HepG2 (cell line): ENCODE data around the gene NSUN5. TPM values are rescaled to one million over a fixed set of nuclear protein-coding genes. Genes with fewer than 3 reads are reported as not detected.

Experiments
- HMGA1 ChIP-seq: sonication (generic); formaldehyde crosslinking; conservative IDR thresholded peaks from 2 replicates; pipeline ENCODE4 v1.4.0; 2020; ENCODE audit warnings: missing genetic modification reagents
- MAFF ChIP-seq: IDR thresholded peaks from 2 replicates; pipeline ENCODE4 v1.6.1; 2011; ENCODE audit warnings: low read depth, low read length, improper control_type of control experiment
- MED8 ChIP-seq: sonication (generic); formaldehyde crosslinking; IDR thresholded peaks from 2 replicates; pipeline ENCODE4 v1.8.1; 2023; ENCODE audit warnings: mild to moderate bottlenecking, missing genetic modification reagents; ENCODE audit not compliant: insufficient replicate concordance
- PHF21A ChIP-seq: sonication (generic); formaldehyde crosslinking; IDR thresholded peaks from 2 replicates; pipeline ENCODE4 v1.5.0; 2020; ENCODE audit warnings: mild to moderate bottlenecking, missing genetic modification reagents
- SKIL ChIP-seq: sonication (generic); formaldehyde crosslinking; IDR thresholded peaks from 2 replicates; pipeline ENCODE4 v1.8.0; 2022; ENCODE audit warnings: missing genetic modification reagents, mild to moderate bottlenecking, moderate library complexity, borderline replicate concordance
- ZBTB1 ChIP-seq: sonication (generic); formaldehyde crosslinking; IDR thresholded peaks from 2 replicates; pipeline ENCODE4 v1.4.0; 2020; ENCODE audit warnings: missing genetic modification reagents, borderline replicate concordance
- ZFP36 ChIP-seq: fragments of 150-350 bp; IDR thresholded peaks from 2 replicates; pipeline ENCODE4 v1.6.1; 2018; ENCODE audit warnings: borderline replicate concordance, low read length, low read depth; ENCODE audit not compliant: partially characterized antibody
- ZFX ChIP-seq: sonication (generic); formaldehyde crosslinking; IDR thresholded peaks from 2 replicates; pipeline ENCODE4 v1.4.0; 2020; ENCODE audit warnings: mild to moderate bottlenecking, low read depth, missing genetic modification reagents, moderate library complexity
- ZNF20 ChIP-seq: sonication (generic); formaldehyde crosslinking; IDR thresholded peaks from 2 replicates; pipeline ENCODE4 v1.4.0; 2020; ENCODE audit warnings: mild to moderate bottlenecking, moderate library complexity, missing genetic modification reagents
- ZNF256 ChIP-seq: sonication (generic); formaldehyde crosslinking; conservative IDR thresholded peaks from 2 replicates; pipeline ENCODE4 v1.4.0; 2020; ENCODE audit warnings: missing genetic modification reagents
- ZXDC ChIP-seq: sonication (generic); formaldehyde crosslinking; IDR thresholded peaks from 2 replicates; pipeline ENCODE4 v1.5.0; 2020; ENCODE audit warnings: mild to moderate bottlenecking, missing genetic modification reagents
- ZZZ3 ChIP-seq: sonication (generic); formaldehyde crosslinking; IDR thresholded peaks from 2 replicates; pipeline ENCODE4 v1.4.0; 2020; ENCODE audit warnings: missing genetic modification reagents, mild to moderate bottlenecking, borderline replicate concordance
- polyA plus RNA-seq, 8 experiments: library from polyadenylated mRNA; depleted of rRNA in 3 of 8; stranded (reverse) in 7 of 8; unstranded in 1 of 8; fragments of >200 nt; fragmentation: Illumina TruSeq in 4 of 8; extraction: Trizol in 4 of 8; gene quantifications; 2 replicates each; pipeline versions ENCODE4 v1.2.1 to v1.2.3, GENCODE V29; 2011 to 2016; ENCODE audit warnings: low read depth in 4 of 8, missing spikeins in 1 of 8, mixed read lengths in 1 of 8; ENCODE audit not compliant: insufficient read depth in 1 of 8
- total RNA-seq, 5 experiments: library from RNA; depleted of rRNA; stranded (reverse); fragments of >200 nt; fragmentation: Illumina TruSeq; extraction: Trizol; gene quantifications; 2 replicates each; pipeline ENCODE4 v1.2.3, GENCODE V29; 2016; ENCODE audit warnings: low read depth in 1 of 5
- TF ChIP-seq, protein P1 (sequence below): IDR thresholded peaks from 2 replicates; pipeline ENCODE4 v1.6.1; 2016; ENCODE audit warnings: missing compliant biosample characterization, missing genetic modification reagents, borderline replicate concordance
- TF ChIP-seq, protein P2 (sequence below): sonication (generic); formaldehyde crosslinking; IDR thresholded peaks from 2 replicates; pipeline ENCODE4 v1.5.1; 2020; ENCODE audit warnings: missing genetic modification reagents, mild to moderate bottlenecking, borderline replicate concordance
- TF ChIP-seq, protein P3 (sequence below): sonication (generic); formaldehyde crosslinking; IDR thresholded peaks from 2 replicates; pipeline ENCODE4 v1.4.0; 2020; ENCODE audit warnings: mild to moderate bottlenecking, missing genetic modification reagents
- TF ChIP-seq, protein P4 (sequence below): sonication (generic); formaldehyde crosslinking; IDR thresholded peaks from 2 replicates; pipeline ENCODE4 v1.4.0; 2020; ENCODE audit warnings: missing genetic modification reagents, borderline replicate concordance
- TF ChIP-seq, protein P5 (sequence below): sonication (generic); formaldehyde crosslinking; IDR thresholded peaks from 2 replicates; pipeline ENCODE4 v1.8.1; 2022; ENCODE audit warnings: mild to moderate bottlenecking, missing genetic modification reagents

NSUN5 gene
- total and polyA plus RNA-seq, 2 of the 13 experiments (the other 11 are each of a cell fraction or from before 2014, with no cell fraction given), result 19.9 to 35.8 TPM

DNA sequence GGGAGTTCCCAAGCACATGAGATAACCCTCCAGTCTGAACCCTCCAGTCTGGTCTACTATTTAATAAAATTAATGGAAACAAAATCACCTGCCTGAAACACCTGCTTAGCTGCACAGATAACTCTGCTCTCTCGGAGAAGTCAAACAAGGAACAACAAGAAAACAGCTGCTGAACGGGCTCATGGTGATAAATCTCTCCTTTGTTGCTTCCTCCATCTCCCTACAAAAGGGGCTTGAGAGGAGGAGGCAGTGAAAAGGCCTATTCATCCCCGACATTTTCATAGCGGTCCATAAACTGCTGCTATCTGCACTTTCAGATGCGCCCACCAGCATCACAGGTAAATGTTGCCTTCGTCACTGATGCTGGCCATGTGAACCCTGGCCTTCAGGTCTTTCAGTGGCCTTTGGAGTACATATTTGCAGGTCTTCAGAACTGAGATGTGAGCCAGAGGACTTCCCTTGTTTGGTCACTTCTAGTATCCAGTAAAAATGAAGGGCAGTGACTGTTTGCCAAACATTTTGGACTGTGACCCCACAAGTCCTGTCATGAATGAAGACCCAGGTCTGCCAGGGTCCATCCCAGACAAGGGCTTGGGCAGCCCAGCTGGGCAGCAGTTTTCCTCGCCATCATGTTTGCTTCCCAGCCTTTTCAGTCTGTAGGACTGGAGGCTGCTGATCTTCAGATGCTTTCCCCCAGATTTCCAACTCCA lies 35.2 kb upstream of the NSUN5 start (continued):
- TF ChIP-seq MAFF (no peak), ZNF20 (no peak), ZFX (CRISPR knock-in tag) (peak; percentile 52), HMGA1 (CRISPR knock-in tag) (no peak), ZFP36 (no peak), ZNF256 (CRISPR knock-in tag) (no peak), ZBTB1 (no peak), PHF21A (CRISPR knock-in tag) (peak; percentile 45; the same call in 1 of the 2 replicates), ZZZ3 (CRISPR knock-in tag) (no peak), ZXDC (CRISPR knock-in tag) (no peak), MED8 (CRISPR knock-in tag) (no peak), SKIL (CRISPR knock-in tag) (no peak)
- TF ChIP-seq, protein P1, sequence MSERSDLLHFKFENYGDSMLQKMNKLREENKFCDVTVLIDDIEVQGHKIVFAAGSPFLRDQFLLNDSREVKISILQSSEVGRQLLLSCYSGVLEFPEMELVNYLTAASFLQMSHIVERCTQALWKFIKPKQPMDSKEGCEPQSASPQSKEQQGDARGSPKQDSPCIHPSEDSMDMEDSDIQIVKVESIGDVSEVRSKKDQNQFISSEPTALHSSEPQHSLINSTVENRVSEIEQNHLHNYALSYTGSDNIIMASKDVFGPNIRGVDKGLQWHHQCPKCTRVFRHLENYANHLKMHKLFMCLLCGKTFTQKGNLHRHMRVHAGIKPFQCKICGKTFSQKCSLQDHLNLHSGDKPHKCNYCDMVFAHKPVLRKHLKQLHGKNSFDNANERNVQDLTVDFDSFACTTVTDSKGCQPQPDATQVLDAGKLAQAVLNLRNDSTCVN (CRISPR knock-in tag), result no peak
- TF ChIP-seq, protein P2, sequence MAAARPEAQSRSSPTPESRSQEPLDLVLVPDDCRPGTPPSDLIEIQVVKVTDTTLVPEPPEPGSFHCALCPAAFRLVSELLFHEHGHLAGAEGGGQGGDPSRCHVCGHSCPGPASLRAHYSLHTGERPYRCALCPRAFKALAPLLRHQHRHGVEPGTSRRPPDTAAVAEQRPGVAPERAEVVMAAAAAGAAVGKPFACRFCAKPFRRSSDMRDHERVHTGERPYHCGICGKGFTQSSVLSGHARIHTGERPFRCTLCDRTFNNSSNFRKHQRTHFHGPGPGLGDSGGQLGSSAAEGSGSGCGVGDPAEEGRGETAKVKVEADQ (CRISPR knock-in tag), result no peak
- TF ChIP-seq, protein P3, sequence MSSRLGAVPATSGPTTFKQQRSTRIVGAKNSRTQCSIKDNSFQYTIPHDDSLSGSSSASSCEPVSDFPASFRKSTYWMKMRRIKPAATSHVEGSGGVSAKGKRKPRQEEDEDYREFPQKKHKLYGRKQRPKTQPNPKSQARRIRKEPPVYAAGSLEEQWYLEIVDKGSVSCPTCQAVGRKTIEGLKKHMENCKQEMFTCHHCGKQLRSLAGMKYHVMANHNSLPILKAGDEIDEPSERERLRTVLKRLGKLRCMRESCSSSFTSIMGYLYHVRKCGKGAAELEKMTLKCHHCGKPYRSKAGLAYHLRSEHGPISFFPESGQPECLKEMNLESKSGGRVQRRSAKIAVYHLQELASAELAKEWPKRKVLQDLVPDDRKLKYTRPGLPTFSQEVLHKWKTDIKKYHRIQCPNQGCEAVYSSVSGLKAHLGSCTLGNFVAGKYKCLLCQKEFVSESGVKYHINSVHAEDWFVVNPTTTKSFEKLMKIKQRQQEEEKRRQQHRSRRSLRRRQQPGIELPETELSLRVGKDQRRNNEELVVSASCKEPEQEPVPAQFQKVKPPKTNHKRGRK (CRISPR knock-in tag), result no peak
- TF ChIP-seq, protein P4, sequence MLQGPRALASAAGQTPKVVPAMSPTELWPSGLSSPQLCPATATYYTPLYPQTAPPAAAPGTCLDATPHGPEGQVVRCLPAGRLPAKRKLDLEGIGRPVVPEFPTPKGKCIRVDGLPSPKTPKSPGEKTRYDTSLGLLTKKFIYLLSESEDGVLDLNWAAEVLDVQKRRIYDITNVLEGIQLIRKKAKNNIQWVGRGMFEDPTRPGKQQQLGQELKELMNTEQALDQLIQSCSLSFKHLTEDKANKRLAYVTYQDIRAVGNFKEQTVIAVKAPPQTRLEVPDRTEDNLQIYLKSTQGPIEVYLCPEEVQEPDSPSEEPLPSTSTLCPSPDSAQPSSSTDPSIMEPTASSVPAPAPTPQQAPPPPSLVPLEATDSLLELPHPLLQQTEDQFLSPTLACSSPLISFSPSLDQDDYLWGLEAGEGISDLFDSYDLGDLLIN (CRISPR knock-in tag), result no peak
- TF ChIP-seq, protein P5, sequence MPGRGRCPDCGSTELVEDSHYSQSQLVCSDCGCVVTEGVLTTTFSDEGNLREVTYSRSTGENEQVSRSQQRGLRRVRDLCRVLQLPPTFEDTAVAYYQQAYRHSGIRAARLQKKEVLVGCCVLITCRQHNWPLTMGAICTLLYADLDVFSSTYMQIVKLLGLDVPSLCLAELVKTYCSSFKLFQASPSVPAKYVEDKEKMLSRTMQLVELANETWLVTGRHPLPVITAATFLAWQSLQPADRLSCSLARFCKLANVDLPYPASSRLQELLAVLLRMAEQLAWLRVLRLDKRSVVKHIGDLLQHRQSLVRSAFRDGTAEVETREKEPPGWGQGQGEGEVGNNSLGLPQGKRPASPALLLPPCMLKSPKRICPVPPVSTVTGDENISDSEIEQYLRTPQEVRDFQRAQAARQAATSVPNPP (CRISPR knock-in tag), result no peak
